Occipital lobe (tissue), 2 donors: ENCODE measurements around the gene SOS1. TPM values are rescaled to one million over a fixed set of nuclear protein-coding genes. Genes with fewer than 3 reads are reported as not detected.
A peak's percentile ranks its signal among the peaks of the same experiment; 100 is the strongest.
"Not testable (repeated sequence)": the region's sequence is repeated elsewhere in the genome, so short reads cannot be mapped to it uniquely, and the experiment has no call there.

Source experiments
- DNase-seq: peaks from one replicate; lab custom pipeline; 2025; lab: John Stamatoyannopoulos, UW
- total RNA-seq: library from RNA; depleted of rRNA; stranded (reverse); fragments of >200 nt; gene quantifications from one replicate; pipeline ENCODE4 v1.2.3, GENCODE V29; 2014

Gene SOS1
- 32.1 TPM for total RNA-seq

DNA sequence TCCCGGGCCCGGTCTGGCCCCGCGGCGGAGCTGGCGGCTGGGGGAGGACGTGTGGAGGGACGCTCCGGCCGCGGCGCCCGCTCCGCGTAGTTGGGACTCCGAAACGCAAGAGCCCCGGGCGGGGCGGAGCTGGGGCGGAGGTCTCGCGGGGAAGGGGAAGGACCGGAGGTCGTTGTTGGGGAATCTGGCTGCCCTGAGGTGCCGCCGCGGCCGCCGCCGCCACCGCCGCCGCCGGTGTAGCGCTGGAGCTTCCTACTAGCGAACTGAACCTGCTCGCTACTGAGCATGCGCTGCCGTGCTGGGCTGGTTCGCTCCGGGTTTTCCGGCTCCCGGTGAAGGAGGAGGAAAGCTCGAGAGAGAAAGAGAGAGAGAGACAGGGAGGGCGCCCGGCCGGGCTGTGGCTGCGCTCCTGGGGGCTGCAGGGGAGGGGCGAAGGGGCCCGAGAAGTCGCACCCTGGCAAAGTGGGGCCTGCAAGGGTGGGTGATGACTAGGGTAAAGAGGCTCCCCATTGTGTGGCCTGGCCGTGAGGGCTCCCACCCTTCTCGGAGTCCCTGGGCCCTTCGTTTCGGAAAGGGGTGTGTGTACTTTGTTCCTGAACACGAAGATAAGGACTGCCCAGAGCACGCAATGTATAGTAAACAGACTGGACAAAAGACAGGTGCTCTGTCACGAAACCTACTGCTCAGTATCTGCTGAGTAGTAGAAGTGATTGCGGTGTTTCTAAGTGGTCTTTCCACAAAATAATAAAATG lies at the start of gene SOS1:
TSS of gene SOS1 (minus strand) at position 281 of the 752 bp plus-strand sequence. CDS start 629 bp downstream, outside the sequence.
- DNase-seq = peak; percentile 90

DNA sequence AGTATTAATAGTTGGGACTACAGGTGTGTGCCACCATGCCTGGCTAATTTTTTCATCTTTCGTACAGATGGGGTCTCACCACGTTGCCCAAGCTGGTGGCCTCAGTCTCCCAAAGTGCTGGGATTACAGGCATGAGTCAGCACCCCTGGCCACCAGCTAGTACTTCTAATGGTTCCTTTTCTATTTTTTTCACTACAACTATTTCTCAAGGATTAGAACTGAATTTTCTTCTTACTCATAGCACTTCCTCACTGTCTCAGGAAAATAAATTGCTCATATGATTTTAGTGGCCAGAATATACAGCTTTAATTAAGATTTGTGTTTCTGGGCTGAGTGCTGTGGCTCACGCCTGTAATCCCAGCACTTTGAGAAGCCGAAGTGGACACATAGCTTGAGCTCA lies 43.2 kb upstream of the SOS1 start:
- DNase-seq = no peak

DNA sequence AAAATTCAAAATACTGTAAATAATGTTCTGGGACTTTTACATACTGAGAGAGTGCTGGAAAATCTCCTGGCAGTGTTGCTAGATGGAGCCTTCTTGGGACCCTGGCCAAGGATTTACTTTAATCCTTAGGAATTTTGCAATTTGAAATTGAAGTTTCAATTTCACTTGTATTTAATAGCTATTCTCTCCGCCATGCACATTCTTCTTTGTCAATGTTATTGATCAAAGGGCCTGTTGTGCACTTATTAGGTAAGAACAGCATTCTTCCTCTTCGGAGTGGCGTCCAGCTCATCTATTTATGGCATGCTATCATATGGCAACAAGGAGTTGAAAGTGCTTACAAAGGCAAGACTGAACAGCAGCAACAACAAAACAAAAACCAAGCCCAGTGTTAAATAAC lies 40.1 kb upstream of the SOS1 start:
- DNase-seq = no peak

DNA sequence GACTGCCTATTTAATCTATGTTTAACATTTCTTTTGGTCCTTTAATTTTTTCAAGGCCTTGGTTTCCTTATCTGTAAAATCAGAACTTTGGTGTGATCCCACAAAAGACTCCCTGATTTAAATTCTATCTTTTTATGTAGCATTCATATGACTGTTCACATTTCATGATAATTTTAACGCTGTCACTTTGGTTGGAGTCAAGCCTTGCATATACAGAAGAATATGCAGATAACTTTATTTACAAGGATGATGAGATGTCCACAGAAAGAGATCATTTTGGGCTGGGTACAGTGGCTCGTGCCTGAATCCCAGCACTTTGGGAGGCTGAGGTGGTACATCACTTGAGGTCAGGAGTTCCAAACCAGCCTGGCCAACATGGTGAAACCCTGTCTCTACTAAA lies 38.4 kb upstream of the SOS1 start:
- DNase-seq = no peak

- no peak for DNase-seq
These were observed 37.5 kb upstream of the SOS1 start for GRCh38 chr2:39158351-39158750.

DNA sequence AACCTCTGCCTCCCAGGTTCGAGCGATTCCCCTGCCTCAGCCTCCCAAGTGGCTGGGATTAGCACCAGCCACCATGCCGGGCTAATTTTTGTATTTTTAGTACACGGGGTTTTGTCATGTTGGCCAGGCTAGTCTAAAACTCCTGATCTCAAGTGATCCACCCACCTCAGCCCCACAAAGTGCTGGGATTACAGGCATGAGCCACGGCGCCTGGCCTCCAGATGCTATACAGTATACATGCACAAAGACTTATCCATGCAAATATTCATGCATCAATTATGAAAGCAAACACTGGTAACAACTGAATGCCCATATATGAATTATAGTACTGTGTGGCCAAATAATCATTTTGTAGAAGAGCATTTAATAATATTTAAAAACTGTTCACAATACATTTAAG lies 36.0 kb upstream of the SOS1 start:
- no peak for DNase-seq

DNA sequence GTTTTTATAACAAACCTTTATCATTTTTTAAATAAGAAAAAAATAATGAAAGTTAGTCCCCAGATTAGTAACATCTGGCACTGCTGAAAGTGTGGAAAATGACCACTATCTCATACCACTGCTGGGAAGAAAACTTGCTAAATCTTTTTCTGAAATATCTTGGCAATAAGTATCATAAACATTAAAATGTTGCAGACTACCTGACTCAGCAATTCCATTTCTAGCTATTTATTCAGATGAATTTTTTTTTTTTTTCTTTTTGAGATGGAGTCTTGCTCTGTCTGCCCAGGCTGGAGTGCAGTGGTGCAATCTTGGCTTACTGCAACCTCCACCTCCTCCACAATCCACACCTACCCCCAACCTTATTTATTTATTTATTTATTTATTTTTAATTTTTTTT lies 35.3 kb upstream of the SOS1 start:
- no peak for DNase-seq

GRCh38 chr2:39155573-39155972 lies 34.7 kb upstream of the SOS1 start:
- DNase-seq = not testable (repeated sequence)

DNA sequence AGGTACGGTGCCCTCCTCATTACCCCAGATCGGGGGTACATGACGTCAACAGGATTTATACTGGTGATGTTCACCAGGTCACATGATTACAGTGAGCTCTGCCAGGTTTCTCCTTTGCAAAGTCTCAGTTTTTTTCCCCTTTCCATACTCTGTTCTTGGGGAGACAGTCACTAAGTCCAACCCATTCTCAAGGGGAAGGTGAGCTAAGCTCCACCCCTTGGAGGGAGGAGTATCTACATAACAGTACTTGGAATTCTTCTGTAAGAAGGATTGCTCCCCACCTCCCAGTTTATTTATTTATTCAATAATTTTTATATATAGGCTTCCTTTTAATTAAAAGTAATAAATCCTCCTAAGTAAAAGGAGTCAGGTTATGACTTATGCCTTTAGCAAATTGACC lies 34.1 kb upstream of the SOS1 start:
- no peak for DNase-seq

GRCh38 chr2:39153312-39153711 lies 32.5 kb upstream of the SOS1 start:
- no peak for DNase-seq

- DNase-seq = no peak
These were observed 31.7 kb upstream of the SOS1 start for GRCh38 chr2:39152504-39152903.

DNA sequence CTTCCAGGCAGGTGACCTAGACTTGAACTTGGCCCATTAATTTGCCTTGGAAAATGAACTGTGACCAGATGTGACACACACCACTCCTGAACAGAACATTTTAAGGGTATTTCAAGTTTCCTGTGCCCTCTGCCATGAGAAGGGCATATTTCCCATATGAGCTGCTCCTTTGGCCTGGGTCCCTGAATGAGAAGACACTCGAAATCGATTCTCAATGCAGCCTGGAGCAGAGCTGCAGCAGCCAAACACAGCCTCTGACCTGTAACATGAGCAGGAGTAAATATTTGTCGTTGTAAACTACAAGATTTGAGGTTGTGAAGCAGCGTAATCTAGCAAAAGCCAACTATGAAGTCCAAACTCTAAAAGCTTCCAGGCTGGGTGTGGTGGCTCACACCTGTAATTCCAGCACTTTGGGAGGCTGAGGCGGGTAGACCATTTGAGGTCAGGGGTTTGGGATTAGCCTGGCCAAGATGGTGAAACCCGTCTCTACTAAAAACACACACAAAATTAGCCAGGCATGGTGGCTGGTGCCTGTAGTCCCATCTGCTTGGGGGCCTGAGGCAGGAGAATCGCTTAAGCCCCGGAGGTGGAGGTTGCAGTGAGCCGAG lies 30.1 kb upstream of the SOS1 start:
- no peak for DNase-seq

- DNase-seq = no peak
These were observed 29.3 kb upstream of the SOS1 start for GRCh38 chr2:39150102-39150562.

DNA sequence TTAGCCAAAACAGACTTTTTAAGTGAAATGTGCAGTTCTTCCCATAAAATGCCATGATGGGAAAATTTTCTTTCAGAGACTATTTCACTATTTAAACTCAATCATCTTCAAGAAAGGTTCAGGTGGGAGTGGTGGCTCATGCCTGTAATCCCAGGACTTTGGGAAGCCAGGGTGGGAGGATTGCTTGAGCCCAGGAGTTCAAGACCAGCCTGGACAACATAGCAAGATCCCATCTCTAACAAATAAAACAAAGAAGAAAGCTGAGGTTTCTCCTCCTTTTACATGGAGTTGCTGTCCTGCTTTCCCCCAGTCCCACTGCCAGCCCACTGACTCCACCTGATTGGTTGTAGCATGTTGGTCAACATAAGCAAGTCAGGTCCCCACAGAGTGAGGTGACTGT lies 25.8 kb upstream of the SOS1 start:
- no peak for DNase-seq

DNA sequence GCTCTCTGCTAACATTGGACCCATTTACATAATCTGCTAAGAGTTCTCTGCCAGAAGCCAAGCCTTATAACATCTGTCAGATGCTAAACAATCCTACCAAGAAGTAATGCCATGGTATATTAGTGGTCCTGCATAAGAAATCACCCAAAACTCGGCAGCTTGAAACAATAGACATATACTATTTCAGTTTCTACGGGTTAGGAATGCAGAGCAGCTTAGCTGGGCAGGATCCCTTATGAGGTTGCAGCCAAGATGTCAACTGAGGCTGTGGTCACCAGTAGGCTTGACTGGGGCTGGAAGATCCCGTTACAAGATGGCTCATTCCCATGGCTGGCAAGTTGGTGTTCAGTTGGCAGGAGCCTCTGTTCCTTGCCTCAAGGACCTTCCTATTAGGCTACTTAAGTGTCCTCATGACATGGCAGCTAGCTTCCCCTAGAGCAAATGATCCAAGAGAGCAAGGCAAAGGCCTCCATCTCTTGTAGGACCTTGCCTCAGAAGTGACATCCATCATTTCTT lies 25.1 kb upstream of the SOS1 start:
- no peak for DNase-seq

DNA sequence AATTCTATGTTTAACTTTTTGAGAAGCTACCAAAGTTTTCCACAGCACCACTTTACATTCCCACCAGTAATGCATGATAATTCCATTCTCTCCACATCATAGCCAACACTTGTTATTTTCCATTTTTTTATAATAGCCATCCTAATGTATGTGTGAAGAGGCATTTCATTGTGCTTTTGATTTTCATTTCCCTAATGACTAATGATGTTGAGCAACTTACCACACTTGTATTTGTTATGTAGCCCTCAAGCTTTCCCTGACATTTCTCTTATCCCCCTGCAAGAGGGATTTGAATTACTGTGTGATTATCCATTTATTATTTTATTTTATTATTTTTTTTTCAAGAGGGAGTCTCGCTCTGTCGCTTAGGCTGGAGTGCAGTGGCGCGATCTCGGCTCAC lies 23.6 kb upstream of the SOS1 start:
- no peak for DNase-seq

- DNase-seq = no peak
These were observed 22.2 kb upstream of the SOS1 start for GRCh38 chr2:39142904-39143605.

DNA sequence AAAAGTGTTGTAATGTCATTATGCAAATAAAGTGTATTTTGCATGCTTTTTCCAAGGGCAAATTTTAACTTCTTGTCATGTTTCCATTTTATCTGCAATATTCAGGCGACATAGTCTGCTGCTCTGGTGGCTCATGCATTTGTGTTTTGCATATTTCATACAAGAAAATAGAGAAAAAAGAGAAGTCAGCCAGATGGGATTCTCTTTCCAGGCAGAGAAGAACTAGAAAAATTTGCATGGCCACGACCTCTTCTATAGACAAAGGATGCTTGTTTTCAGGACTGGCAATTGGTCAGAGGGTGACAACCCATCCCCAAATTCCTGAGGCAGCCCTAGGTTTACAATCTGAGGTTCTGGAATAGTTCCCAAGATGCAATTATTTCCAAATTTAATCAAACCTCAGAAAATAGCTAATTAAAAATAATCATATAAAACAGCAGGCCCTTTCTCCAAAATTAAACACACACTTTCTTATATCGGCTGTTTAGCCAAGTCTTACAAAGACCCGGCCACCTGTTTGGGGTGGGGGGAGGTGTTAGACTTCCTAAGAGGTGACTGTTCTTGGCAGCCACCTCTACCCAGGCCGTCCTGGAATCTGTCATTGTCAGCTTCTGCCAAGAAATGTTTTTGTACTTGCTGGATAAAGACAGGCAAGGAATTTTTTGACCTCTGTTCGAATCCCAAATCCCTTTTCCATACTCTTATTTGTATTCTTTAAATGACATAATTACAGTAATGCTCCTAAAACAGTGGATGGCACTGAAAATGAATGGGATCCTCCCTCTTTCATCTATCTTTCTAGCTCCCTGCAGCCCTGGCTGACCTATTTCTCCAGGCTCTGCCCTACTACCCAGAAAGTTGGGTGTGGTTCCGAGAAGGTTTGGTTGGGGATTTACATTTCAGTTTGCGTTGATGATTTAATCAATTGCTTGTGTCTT lies 20.8 kb upstream of the SOS1 start:
- DNase-seq = no peak

DNA sequence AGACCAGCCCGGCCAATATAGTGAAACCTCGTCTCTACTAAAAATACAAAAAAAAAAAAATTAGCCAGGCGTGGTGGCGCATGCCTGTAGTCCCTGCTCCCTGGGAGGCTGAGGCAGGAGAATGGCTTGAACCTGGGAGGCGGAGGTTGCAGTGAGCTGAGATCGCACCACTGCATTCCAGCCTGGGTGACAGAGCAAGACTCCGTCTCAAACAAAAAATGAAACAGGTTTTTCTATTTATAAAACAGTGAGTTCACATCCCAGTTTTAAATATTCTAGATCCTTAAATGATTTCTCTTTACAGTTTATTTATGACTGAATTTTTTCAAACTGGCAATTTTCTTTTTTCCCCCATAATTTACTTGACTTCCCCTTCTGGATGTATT lies 20.1 kb upstream of the SOS1 start:
- DNase-seq = not testable (repeated sequence)

GRCh38 chr2:39140322-39140847 lies 19.5 kb upstream of the SOS1 start:
- DNase-seq = no peak
